GM12865 (cell line): ENCODE data around the gene DAO.

Source experiments
- DNase-seq: peaks from one replicate; pipeline ENCODE4 v3.0.0; 2010; ENCODE audit warnings: low read depth
- H3K4me3 ChIP-seq: 2 replicates; pipeline ENCODE4 v1.5.1; 2011; ENCODE audit warnings: mild to moderate bottlenecking, low read depth, low read length, control low read depth
- TF ChIP-seq, protein P1 (sequence below): IDR thresholded peaks from 2 replicates; pipeline ENCODE4 v1.5.1; 2011; ENCODE audit warnings: low read length, control low read depth, low read depth, inconsistent platforms; ENCODE audit not compliant: insufficient read depth; ENCODE audit errors: missing control alignments

DAO gene

DNA sequence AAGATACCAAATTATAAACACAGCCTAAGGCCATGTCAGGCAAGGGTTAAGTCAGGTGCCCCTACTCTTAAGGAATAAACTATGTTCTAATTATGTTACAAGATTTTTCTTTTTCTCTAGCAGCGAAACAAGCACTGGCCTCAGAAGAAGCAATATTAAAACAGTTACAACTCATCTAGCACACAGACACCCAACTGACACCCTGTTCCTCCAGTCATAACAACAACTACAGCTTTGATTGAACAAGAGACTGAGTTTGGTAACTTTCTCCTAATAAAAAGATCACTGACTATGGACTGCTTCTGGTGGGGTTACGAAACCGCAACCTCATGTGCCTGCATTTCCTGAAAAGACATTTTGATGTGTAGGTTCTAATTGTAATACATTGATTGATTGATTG is 3.3 kb upstream of the DAO start:
- TF ChIP-seq, protein P1, sequence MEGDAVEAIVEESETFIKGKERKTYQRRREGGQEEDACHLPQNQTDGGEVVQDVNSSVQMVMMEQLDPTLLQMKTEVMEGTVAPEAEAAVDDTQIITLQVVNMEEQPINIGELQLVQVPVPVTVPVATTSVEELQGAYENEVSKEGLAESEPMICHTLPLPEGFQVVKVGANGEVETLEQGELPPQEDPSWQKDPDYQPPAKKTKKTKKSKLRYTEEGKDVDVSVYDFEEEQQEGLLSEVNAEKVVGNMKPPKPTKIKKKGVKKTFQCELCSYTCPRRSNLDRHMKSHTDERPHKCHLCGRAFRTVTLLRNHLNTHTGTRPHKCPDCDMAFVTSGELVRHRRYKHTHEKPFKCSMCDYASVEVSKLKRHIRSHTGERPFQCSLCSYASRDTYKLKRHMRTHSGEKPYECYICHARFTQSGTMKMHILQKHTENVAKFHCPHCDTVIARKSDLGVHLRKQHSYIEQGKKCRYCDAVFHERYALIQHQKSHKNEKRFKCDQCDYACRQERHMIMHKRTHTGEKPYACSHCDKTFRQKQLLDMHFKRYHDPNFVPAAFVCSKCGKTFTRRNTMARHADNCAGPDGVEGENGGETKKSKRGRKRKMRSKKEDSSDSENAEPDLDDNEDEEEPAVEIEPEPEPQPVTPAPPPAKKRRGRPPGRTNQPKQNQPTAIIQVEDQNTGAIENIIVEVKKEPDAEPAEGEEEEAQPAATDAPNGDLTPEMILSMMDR, result no peak
- H3K4me3 ChIP-seq, result no peak overlapping the region
- DNase-seq, result no peak

DNA sequence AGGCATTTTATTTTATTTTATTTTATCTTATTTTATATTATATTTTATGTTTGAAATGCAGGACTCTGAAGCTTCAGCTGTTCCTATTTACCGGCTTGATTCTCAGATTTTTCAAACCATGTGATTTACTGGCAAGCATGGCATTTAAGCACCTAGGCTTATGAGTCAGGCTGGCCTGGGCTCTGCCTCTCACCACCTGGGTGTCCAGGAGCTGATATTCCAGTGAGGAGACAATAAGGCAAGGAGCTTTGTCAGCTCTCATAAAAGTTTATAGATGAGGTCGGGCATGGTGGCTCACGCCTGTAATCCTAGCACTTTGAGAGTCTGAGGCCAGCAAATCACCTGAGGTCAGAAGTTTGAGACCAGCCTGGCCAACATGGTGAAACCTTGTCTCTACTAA is 2.1 kb downstream of the DAO start:
- DNase-seq, result no peak
- TF ChIP-seq, protein P1, result no peak
- H3K4me3 ChIP-seq, result no peak overlapping the region

DNA sequence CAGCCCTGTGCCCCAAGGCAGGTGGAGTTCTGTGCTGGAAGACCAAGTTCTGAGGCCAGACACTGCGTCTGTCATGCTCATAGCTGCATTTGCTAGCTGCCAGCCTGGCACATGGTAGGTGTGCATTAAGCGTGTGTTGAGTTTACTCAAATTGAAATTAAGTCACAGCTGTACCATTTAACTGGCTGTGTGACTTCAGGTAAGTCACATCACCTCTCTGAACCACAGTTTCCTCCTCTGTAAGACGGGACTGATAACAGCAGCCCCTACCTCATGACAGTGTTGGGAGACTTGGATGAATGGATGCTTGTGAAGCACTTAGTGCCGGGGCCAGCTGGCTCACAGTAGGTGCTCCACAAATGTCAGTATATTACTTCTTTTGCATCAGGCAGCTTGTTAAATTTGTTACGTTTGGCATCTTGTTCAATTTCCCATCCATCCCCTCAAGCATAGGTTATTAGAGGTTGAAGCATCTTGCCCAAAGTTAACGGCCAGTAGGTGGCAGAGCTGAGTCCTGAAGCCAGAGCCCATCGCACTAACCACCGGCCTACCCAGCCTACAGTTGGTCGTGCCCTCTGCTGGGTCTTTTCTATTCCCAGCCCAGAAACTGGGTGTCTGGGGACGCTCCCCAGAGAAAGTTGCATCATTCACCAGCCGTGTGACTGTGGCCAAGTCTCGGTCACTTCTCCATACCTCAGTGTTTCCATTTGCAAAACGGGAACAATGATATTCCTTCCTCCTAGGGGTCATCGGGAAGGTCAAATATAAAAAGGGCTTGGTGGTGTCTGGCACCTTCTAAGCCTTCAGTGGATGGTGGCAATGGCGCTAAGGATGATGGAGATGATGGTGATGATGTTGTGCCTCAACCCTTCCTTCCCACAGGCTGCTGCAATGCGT is 4.5 kb downstream of the DAO start:
- H3K4me3 ChIP-seq, result no peak overlapping the region
- peak; percentile 80 for DNase-seq
- TF ChIP-seq, protein P1, result peak; percentile 79

DNA sequence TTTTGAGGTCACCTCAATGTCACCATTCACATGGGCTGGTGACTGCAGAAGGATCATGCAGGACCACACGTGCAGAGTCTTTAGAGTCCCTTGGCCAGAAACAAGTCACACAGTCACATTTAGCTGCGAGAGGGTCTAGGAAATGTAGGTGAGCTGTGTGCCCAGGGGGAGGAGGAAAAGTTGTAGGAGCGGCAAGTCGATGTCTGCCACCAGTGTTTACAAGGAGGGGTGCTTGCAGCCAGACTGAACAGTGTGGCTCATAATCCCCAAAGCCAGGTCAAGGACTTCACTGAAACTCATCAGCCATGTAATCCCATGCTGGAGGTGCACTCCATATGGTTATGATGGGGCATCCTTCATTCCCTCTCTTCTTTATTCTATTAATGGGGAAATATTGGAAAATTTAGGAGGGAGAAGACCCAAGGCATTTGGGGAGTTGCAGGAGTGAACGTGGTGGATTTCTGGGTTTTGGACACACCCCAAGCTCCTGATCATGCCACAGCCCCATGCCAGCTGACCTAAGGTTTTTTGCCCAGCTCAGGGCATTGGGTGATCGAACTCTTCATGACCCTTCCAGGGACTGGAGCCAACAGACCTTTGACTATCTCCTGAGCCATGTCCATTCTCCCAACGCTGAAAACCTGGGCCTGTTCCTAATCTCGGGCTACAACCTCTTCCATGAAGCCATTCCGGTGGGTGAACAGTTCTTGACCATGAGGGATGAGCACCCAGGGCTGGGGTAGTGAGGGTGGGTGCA is 7.2 kb downstream of the DAO start:
- no peak for DNase-seq
- H3K4me3 ChIP-seq, result no peak overlapping the region
- TF ChIP-seq, protein P1, result no peak

GRCh38 chr12:108888031-108888430 is 8.1 kb downstream of the DAO start:
- TF ChIP-seq, protein P1, result no peak
- no peak for DNase-seq
- H3K4me3 ChIP-seq, result no peak overlapping the region

DNA sequence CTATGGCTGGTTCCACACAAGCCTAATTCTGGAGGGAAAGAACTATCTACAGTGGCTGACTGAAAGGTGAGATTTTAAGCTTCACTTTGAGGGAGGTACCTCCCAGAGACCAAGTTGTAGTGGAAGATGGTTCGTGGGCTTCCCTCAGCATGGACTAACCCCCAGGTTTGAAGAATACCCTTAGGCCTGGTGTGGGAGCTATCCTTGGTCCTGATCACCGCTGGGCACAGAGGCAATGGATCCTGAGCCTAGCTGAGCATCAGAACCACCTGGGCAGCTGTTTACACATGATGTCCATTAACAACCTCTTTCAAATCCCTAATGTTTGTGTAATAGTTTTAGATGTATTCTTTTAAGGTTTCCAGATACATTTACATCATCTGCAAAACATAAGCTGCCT is 10.3 kb downstream of the DAO start:
- DNase-seq, result peak; percentile 13
- H3K4me3 ChIP-seq, result no peak overlapping the region
- TF ChIP-seq, protein P1, result no peak
